Activated naive CD8-positive, alpha-beta T cell (primary cell): ENCODE data around the gene PABPC1L.

Experiments
- H3K27ac Mint-ChIP-seq: one replicate; pipeline ENCODE4 v1.8.0; 2021; ENCODE audit warnings: mixed read lengths
- H3K27me3 Mint-ChIP-seq: one replicate; pipeline ENCODE4 v1.8.0; 2021; ENCODE audit warnings: mixed read lengths
- H3K36me3 Mint-ChIP-seq: one replicate; pipeline ENCODE4 v1.8.0; 2021; ENCODE audit warnings: mixed read lengths
- H3K4me1 Mint-ChIP-seq: one replicate; pipeline ENCODE4 v1.8.0; 2021; ENCODE audit warnings: low read depth, mixed read lengths
- H3K4me3 Mint-ChIP-seq: one replicate; pipeline ENCODE4 v1.8.0; 2021; ENCODE audit warnings: mild to moderate bottlenecking, mixed read lengths
- H3K9me3 Mint-ChIP-seq: one replicate; pipeline ENCODE4 v1.8.0; 2021; ENCODE audit warnings: low read depth, mixed read lengths

PABPC1L gene

GRCh38 chr20:44945261-44945660 lies 35.4 kb downstream of the PABPC1L start:
- Mint-ChIP-seq H3K27ac (peak overlapping the region; percentile 34), H3K4me1 (peaks cover 2% of the 10 kb centered on the region), H3K9me3 (no peaks in the 10 kb centered on the region), H3K4me3 (no peak overlapping the region), H3K36me3 (peaks cover 11% of the 10 kb centered on the region), H3K27me3 (no peaks in the 10 kb centered on the region)

- H3K36me3 Mint-ChIP-seq = peaks cover 11% of the 10 kb centered on the region
- H3K9me3 Mint-ChIP-seq = no peaks in the 10 kb centered on the region
- H3K27me3 Mint-ChIP-seq = no peaks in the 10 kb centered on the region
- H3K4me3 Mint-ChIP-seq = no peak overlapping the region
- peaks cover 2% of the 10 kb centered on the region for H3K4me1 Mint-ChIP-seq
- no peak overlapping the region for H3K27ac Mint-ChIP-seq
Measured at GRCh38 chr20:44946271-44946852, 36.5 kb downstream of the PABPC1L start.

DNA sequence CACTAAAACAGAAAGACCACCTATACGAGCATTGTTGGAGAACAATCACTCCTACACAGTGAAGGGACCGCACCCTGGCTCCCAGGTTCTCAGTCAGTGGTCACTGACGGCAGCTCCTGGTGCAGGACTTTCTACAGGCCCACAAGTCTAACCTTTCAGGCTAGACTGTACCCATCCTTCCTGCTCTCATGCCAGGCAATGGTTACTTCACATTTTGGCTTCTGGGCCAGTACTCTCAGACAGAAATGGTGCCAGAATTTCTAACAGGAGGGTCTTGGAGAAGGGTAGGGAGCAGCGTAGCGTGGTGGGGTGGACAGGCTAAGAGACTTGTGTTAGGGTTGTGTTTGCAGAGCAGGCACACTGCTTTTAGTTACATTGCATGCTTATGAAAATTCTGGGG lies 38.2 kb downstream of the PABPC1L start:
- peaks cover 11% of the 10 kb centered on the region for H3K36me3 Mint-ChIP-seq
- no peak overlapping the region for H3K4me3 Mint-ChIP-seq
- no peaks in the 10 kb centered on the region for H3K9me3 Mint-ChIP-seq
- H3K4me1 Mint-ChIP-seq = peaks cover 10% of the 10 kb centered on the region
- H3K27me3 Mint-ChIP-seq = no peaks in the 10 kb centered on the region
- no peak overlapping the region for H3K27ac Mint-ChIP-seq

GRCh38 chr20:44948513-44948912 lies 38.7 kb downstream of the PABPC1L start:
- H3K36me3 Mint-ChIP-seq = peaks cover 15% of the 10 kb centered on the region
- H3K27ac Mint-ChIP-seq = peak overlapping the region; percentile 34
- H3K4me1 Mint-ChIP-seq = peaks cover 14% of the 10 kb centered on the region
- H3K27me3 Mint-ChIP-seq = no peaks in the 10 kb centered on the region
- H3K9me3 Mint-ChIP-seq = no peaks in the 10 kb centered on the region
- H3K4me3 Mint-ChIP-seq = no peak overlapping the region

DNA sequence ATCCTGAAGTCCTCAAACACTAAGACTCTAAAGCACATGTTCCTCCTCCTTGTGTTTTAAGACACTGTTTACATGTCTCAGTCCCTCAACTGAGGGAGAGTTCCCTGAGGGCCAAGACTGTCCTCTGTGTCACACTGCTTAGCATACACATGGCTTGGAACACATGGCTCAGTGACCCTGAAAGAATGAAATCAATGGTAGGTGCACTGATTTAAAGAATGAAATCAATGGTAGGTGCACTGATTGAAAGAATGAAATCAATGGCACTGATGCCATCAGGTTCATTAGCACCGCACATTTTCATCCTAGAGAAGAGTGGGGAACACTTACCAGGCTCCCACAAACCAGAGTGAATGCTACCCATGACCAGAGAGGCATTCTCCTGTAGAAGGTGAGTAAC lies 40.5 kb downstream of the PABPC1L start:
- Mint-ChIP-seq H3K4me3 (no peak overlapping the region), H3K36me3 (peaks cover 19% of the 10 kb centered on the region), H3K4me1 (peaks cover 21% of the 10 kb centered on the region), H3K9me3 (no peaks in the 10 kb centered on the region), H3K27ac (peak overlapping the region; percentile 35), H3K27me3 (no peaks in the 10 kb centered on the region)

DNA sequence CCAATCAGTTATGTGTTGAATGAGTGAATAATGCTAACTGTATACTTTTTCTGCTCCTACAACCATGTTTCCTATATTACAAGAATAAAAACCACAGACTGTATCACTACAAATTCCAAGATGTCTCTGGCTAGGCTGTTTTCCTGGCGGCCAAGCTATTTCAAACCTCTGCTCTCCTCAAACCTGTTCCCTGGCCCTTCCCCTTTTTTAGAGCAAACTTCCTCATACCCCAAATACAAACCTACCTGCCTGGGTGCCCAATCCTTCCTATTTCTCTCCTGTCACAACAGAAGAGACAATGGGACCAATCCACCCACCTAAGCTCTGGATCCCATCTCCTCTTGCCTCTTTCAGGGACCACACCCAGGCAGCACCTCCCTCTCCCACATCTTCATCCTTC lies 42.9 kb downstream of the PABPC1L start:
- no peaks in the 10 kb centered on the region for H3K9me3 Mint-ChIP-seq

DNA sequence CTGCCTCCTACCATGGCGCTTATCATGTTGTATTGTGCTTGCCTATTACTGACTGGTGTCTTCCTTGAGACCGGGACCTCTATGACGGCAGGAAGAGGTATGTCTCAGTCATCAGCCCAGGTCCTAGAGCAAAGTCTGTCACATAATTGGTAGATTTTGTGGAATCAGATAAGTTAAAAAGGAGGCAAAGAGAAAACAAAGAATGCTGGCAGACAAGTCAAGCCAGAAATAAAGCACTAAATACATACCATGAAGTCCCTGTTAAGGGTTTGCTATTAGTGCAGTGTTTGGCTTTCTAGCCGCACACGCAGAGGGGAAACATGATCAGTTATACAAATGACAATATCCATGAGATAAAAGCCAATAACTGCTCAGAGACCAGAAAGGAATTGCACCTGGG lies 44.4 kb downstream of the PABPC1L start:
- Mint-ChIP-seq H3K27me3 (no peaks in the 10 kb centered on the region), H3K4me1 (peaks cover 50% of the 10 kb centered on the region), H3K27ac (peak overlapping the region; percentile 3), H3K4me3 (no peak overlapping the region), H3K9me3 (no peaks in the 10 kb centered on the region), H3K36me3 (peaks cover 17% of the 10 kb centered on the region)

More for the DNA sequence above, 42.9 kb downstream of the PABPC1L start:
- H3K4me3 Mint-ChIP-seq = no peak overlapping the region
- peaks cover 37% of the 10 kb centered on the region for H3K4me1 Mint-ChIP-seq
- peak overlapping the region; percentile 51 for H3K27ac Mint-ChIP-seq
- H3K27me3 Mint-ChIP-seq = no peaks in the 10 kb centered on the region
- H3K36me3 Mint-ChIP-seq = peaks cover 14% of the 10 kb centered on the region

GRCh38 chr20:44955270-44955669 lies 45.4 kb downstream of the PABPC1L start:
- Mint-ChIP-seq H3K36me3 (peaks cover 15% of the 10 kb centered on the region), H3K9me3 (no peaks in the 10 kb centered on the region), H3K4me3 (no peak overlapping the region), H3K27me3 (no peaks in the 10 kb centered on the region), H3K4me1 (peaks cover 56% of the 10 kb centered on the region), H3K27ac (no peak overlapping the region)

DNA sequence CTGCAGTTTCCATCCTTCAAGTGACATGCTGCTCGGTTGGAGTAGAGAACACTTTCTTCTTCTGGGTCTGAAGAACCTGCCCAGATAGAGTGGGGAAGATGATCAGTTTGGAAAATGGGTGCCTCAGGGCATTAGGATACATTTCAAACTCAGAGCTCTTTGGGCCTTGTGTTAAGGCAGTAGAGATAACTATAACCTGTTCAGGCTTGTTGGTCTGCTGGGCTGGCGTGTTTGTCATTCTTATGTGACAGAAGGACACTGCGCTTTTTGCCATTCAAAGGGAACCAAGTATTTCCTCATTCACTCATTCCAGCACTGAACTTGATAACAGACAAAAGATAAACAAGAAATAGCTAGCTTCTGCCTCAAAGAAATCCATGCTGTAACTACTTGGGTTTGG lies 46.5 kb downstream of the PABPC1L start:
- H3K27me3 Mint-ChIP-seq = no peaks in the 10 kb centered on the region
- H3K4me3 Mint-ChIP-seq = no peak overlapping the region
- H3K4me1 Mint-ChIP-seq = peaks cover 68% of the 10 kb centered on the region
- H3K27ac Mint-ChIP-seq = peak overlapping the region; percentile 6
- H3K36me3 Mint-ChIP-seq = peaks cover 15% of the 10 kb centered on the region
- no peaks in the 10 kb centered on the region for H3K9me3 Mint-ChIP-seq

DNA sequence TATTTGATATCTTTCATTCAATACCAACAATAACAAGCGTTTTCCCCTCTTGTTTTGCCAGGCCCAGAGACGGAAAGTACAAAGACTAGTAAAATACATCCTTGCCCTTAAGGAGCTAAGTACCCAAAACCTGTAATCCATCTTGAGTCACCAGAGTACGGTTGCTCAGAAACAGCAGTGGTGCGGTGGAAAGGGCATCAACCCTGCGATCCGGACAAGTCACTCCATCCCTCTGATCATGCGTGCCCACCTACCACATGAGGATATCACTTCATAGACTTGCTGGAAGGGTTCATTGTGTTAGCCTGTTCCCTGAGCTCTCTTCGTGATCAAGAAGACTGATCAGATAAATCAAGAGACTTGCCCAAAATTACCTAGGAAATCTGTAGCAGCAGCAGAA lies 48.4 kb downstream of the PABPC1L start:
- no peaks in the 10 kb centered on the region for H3K9me3 Mint-ChIP-seq
- peaks cover 69% of the 10 kb centered on the region for H3K4me1 Mint-ChIP-seq
- peak overlapping the region; percentile 99 for H3K27ac Mint-ChIP-seq
- peak overlapping the region; percentile 98 for H3K4me3 Mint-ChIP-seq
- peaks cover 11% of the 10 kb centered on the region for H3K36me3 Mint-ChIP-seq
- no peaks in the 10 kb centered on the region for H3K27me3 Mint-ChIP-seq

DNA sequence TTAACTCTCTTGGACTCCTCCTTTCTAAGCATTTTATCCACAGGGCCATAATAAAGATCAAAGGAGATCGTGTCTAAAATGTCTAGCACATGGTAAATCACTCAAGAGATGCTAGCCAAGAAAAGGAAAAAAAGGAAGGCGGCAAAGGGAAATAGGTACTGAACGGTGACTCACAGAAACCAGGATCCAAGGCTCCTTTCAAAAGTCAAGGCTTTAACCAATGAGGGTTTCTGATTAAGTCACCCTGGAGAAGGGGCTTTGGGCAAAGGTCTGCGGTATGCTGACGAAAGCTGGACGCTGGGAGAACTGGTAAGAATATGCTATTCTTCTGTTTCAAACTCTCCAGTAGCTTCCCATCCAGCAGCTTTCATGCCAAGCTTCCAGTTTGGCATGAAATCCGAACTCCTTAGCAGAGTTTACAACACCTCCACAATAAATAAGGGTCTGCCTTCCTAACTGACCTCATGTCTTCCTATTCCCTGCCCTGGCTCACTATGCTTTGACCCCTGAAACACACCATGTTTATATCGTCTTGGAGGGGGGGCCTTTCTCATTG lies 49.3 kb downstream of the PABPC1L start:
- H3K27ac Mint-ChIP-seq = peak overlapping the region; percentile 99
- H3K4me3 Mint-ChIP-seq = peak overlapping the region; percentile 98
- no peaks in the 10 kb centered on the region for H3K9me3 Mint-ChIP-seq
- H3K4me1 Mint-ChIP-seq = peaks cover 68% of the 10 kb centered on the region
- peaks cover 6% of the 10 kb centered on the region for H3K36me3 Mint-ChIP-seq
- no peaks in the 10 kb centered on the region for H3K27me3 Mint-ChIP-seq

GRCh38 chr20:44959638-44960102 lies 49.8 kb downstream of the PABPC1L start:
- H3K36me3 Mint-ChIP-seq = peaks cover 5% of the 10 kb centered on the region
- H3K27ac Mint-ChIP-seq = peak overlapping the region; percentile 99
- H3K9me3 Mint-ChIP-seq = no peaks in the 10 kb centered on the region
- H3K27me3 Mint-ChIP-seq = no peaks in the 10 kb centered on the region
- H3K4me1 Mint-ChIP-seq = peaks cover 68% of the 10 kb centered on the region
- peak overlapping the region; percentile 98 for H3K4me3 Mint-ChIP-seq

DNA sequence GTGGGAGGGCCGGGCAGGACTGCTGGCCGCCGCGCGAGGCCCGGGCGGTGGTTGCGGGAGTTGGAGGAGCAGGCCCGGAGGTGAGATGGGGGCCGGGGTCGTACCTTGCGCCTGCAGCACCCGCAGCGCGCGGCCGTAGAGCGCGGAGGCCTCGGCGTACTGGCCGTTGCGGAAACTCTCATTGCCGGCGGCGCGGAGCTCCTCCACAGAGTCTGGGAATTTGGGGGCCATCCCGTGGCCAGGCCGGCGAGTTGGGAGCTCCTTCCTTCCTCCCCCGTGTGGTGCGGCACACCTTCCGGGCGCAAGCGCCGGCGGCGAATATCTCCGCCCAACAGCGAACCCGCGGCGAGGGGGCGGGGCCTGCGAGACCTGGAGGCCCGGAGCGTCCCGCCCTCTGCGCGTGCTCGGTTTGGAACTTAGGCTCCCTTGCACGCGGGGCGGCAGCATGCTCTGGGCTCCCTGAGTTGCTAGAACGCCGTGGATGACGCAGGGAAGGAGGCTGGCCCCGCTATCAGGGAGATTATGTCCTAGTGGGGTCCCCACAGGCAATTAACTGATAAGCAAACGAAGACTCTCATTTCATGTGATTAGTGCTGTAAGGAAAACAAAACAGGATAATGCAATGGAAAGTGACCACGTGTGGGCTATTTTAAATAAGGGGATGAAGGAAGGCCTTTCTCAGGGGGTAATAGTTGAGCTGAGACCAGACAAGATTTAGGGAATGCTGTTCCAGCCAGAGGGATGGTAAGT lies 50.4 kb downstream of the PABPC1L start, which contains the start of gene TOMM34:
Gene TOMM34, minus strand, starts transcription at position 295 of the 750 bp plus-strand sequence. Its CDS starts 64 bp downstream, at position 231.
- H3K27ac Mint-ChIP-seq = peak within 1 kb of the TSS; percentile 99
- H3K36me3 Mint-ChIP-seq = peaks cover 5% of the 10 kb centered on the region

GRCh38 chr20:44961011-44961869 lies 51.4 kb downstream of the PABPC1L start:
- H3K36me3 Mint-ChIP-seq = peaks cover 5% of the 10 kb centered on the region
- H3K9me3 Mint-ChIP-seq = no peaks in the 10 kb centered on the region
- peaks cover 73% of the 10 kb centered on the region for H3K4me1 Mint-ChIP-seq
- H3K27ac Mint-ChIP-seq = peak overlapping the region; percentile 99
- peak overlapping the region; percentile 98 for H3K4me3 Mint-ChIP-seq
- no peaks in the 10 kb centered on the region for H3K27me3 Mint-ChIP-seq

More for the DNA sequence above, 50.4 kb downstream of the PABPC1L start, which contains the start of gene TOMM34:
- peak within 1 kb of the TSS; percentile 98 for H3K4me3 Mint-ChIP-seq
- H3K27me3 Mint-ChIP-seq = no peaks in the 10 kb centered on the region
- H3K9me3 Mint-ChIP-seq = no peaks in the 10 kb centered on the region
- peaks cover 70% of the 10 kb centered on the region for H3K4me1 Mint-ChIP-seq
